ENCODE results near the gene TYW1. TPM values are rescaled to one million over a fixed set of nuclear protein-coding genes. Genes with fewer than 3 reads are reported as not detected.
A peak's percentile ranks its signal among the peaks of the same experiment; 100 is the strongest.
"Not testable (repeated sequence)": the region's sequence is repeated elsewhere in the genome, so short reads cannot be mapped to it uniquely, and the experiment has no call there.

The TYW1 gene
- polyA plus RNA-seq, 4 donors = 3.4 to 18.8 (median 8.1) TPM

DNA sequence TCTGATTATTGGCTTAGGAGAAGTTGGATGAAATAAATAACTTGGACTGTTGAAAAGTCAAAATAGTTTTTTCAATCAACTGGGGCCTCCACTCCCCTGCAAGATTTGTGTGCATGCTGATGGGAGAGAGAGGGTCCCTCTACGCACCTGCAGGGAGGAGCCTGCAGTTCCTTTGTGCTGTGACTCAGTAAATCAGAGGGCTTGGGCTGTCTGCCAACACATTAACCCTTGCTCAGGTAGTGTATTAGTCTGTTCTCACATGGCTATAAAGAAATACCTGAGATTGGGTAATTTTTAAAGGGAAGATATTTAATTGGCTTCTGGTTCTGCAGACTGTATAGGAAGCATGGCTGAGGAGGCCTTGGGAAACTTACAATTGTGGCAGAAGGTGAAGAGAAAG is 261.1 kb downstream of the TYW1 start:
- DNase-seq; H3K27me3 ChIP-seq (ENCODE audit: control insufficient read depth in 3 of 3, insufficient read depth in 3 of 3, low read length in 3 of 3); H3K36me3 ChIP-seq (ENCODE audit: control insufficient read depth in 3 of 3, insufficient read depth in 2 of 3, low read depth in 1 of 3, low read length in 3 of 3); FAIRE-seq; H3K4me3 ChIP-seq (ENCODE audit: low read depth in 1 of 3, low read length in 3 of 3); H3K27ac ChIP-seq (ENCODE audit: low read depth in 1 of 3, low read length in 2 of 3); H3K9me3 ChIP-seq (ENCODE audit: control insufficient read depth in 2 of 2, insufficient read depth in 1 of 2, low read depth in 1 of 2, low read length in 1 of 2); H3K4me1 ChIP-seq (ENCODE audit: control insufficient read depth in 3 of 3, insufficient read depth in 2 of 3, low read depth in 1 of 3, low read length in 2 of 3): not testable (repeated sequence)
- 17 to 41% (median 33%) methylated on average over 1 of the region's 1 CpG for WGBS, 3 donors

GRCh38 chr7:67259363-67259762 is 262.7 kb downstream of the TYW1 start:
- 88 to 92% (median 88%) methylated on average over 6 of the region's 6 CpGs for WGBS, 3 donors
- not testable (repeated sequence) for H3K27ac ChIP-seq (ENCODE audit: low read depth in 1 of 3, low read length in 2 of 3); H3K4me3 ChIP-seq (ENCODE audit: low read depth in 1 of 3, low read length in 3 of 3); H3K4me1 ChIP-seq (ENCODE audit: control insufficient read depth in 3 of 3, insufficient read depth in 2 of 3, low read depth in 1 of 3, low read length in 2 of 3); FAIRE-seq; H3K27me3 ChIP-seq (ENCODE audit: control insufficient read depth in 3 of 3, insufficient read depth in 3 of 3, low read length in 3 of 3); DNase-seq; H3K9me3 ChIP-seq (ENCODE audit: control insufficient read depth in 2 of 2, insufficient read depth in 1 of 2, low read depth in 1 of 2, low read length in 1 of 2); H3K36me3 ChIP-seq (ENCODE audit: control insufficient read depth in 3 of 3, insufficient read depth in 2 of 3, low read depth in 1 of 3, low read length in 3 of 3)

DNA sequence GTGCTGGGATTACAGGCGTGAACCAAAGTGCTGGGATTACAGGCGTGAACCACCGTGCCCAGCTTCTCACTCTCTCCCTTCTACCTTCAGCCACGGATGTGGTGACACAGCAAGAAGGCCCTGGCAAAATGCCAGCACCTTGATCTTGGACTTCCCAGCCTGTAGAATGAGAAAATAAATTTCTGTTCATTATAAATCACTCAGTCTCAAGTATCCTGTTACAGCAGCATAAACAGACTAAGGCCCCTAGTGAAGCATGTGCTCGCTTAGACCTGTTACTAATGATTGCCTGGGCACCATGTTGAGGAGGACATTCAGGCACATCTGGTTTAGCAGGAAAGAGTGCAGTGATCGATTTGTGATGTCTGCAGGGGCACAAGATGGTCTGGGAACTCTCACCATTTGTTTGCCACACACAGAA is 263.5 kb downstream of the TYW1 start:
- WGBS, 3 donors = 80 to 84% (median 84%) methylated on average over 6 of the region's 6 CpGs
- H3K4me3 ChIP-seq (ENCODE audit: low read depth in 1 of 3, low read length in 3 of 3); H3K27me3 ChIP-seq (ENCODE audit: control insufficient read depth in 3 of 3, insufficient read depth in 3 of 3, low read length in 3 of 3); H3K9me3 ChIP-seq (ENCODE audit: control insufficient read depth in 2 of 2, insufficient read depth in 1 of 2, low read depth in 1 of 2, low read length in 1 of 2); H3K27ac ChIP-seq (ENCODE audit: low read depth in 1 of 3, low read length in 2 of 3); FAIRE-seq; H3K4me1 ChIP-seq (ENCODE audit: control insufficient read depth in 3 of 3, insufficient read depth in 2 of 3, low read depth in 1 of 3, low read length in 2 of 3); H3K36me3 ChIP-seq (ENCODE audit: control insufficient read depth in 3 of 3, insufficient read depth in 2 of 3, low read depth in 1 of 3, low read length in 3 of 3): not testable (repeated sequence)
- peak in 1 of 2 donors; percentile 12 for DNase-seq

DNA sequence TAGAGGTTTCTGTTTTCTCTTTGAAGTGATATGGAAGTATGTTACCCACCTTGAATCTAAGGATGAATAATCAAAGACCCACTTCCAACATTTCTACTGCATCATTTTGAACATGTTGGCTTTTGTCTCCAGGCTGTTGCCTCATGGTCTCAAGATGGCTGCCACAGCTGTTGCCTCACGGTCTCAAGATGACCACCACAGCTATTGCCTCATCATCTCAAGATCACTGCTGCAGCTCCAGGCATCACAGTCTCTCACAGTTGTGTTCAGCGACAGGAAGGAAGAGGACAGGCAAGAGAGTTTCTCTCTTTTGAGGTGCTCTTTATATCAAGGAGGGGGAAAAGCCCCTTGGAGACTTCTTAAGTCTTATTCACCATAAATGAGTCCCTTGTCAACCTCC is 267.4 kb downstream of the TYW1 start:
- not testable (repeated sequence) for H3K4me1 ChIP-seq (ENCODE audit: control insufficient read depth in 3 of 3, insufficient read depth in 2 of 3, low read depth in 1 of 3, low read length in 2 of 3); H3K9me3 ChIP-seq (ENCODE audit: control insufficient read depth in 2 of 2, insufficient read depth in 1 of 2, low read depth in 1 of 2, low read length in 1 of 2); FAIRE-seq; H3K4me3 ChIP-seq (ENCODE audit: low read depth in 1 of 3, low read length in 3 of 3); DNase-seq; H3K27me3 ChIP-seq (ENCODE audit: control insufficient read depth in 3 of 3, insufficient read depth in 3 of 3, low read length in 3 of 3); H3K36me3 ChIP-seq (ENCODE audit: control insufficient read depth in 3 of 3, insufficient read depth in 2 of 3, low read depth in 1 of 3, low read length in 3 of 3); H3K27ac ChIP-seq (ENCODE audit: low read depth in 1 of 3, low read length in 2 of 3)
- WGBS, 3 donors = 93 to 100% (median 95%) methylated on average over 2 of the region's 2 CpGs

DNA sequence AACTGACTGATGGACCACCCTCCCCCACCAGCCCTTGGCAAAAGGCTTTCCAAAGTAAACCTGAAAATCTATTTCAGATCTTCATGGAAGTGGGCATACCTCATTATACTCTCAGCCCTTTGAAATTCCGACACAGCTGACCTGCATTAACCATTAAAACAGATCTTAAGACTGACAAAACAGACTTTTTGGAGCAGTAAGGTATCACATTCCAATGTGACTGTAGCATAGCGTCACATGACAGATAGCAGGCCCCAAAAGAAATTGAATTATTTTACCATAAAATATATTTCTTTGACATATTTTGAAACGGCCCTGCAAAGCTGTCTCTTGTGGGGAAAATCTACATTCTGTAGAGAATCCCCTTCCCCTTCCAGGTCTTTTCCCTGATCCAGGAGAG is 269.4 kb downstream of the TYW1 start:
- H3K9me3 ChIP-seq (ENCODE audit: control insufficient read depth in 2 of 2, insufficient read depth in 1 of 2, low read depth in 1 of 2, low read length in 1 of 2); FAIRE-seq; H3K4me1 ChIP-seq (ENCODE audit: control insufficient read depth in 3 of 3, insufficient read depth in 2 of 3, low read depth in 1 of 3, low read length in 2 of 3); DNase-seq; H3K27ac ChIP-seq (ENCODE audit: low read depth in 1 of 3, low read length in 2 of 3); H3K27me3 ChIP-seq (ENCODE audit: control insufficient read depth in 3 of 3, insufficient read depth in 3 of 3, low read length in 3 of 3); H3K4me3 ChIP-seq (ENCODE audit: low read depth in 1 of 3, low read length in 3 of 3); H3K36me3 ChIP-seq (ENCODE audit: control insufficient read depth in 3 of 3, insufficient read depth in 2 of 3, low read depth in 1 of 3, low read length in 3 of 3): not testable (repeated sequence)
- 89 to 92% (median 92%) methylated on average over 3 of the region's 3 CpGs for WGBS, 3 donors

GRCh38 chr7:67267914-67268313 is 271.3 kb downstream of the TYW1 start:
- Histone ChIP-seq H3K4me1 (ENCODE audit: control insufficient read depth in 3 of 3, insufficient read depth in 2 of 3, low read depth in 1 of 3, low read length in 2 of 3) (no peaks in the 10 kb centered on the region), H3K27me3 (ENCODE audit: control insufficient read depth in 3 of 3, insufficient read depth in 3 of 3, low read length in 3 of 3) (no peaks in the 10 kb centered on the region), H3K27ac (ENCODE audit: low read depth in 1 of 3, low read length in 2 of 3) (no peak overlapping the region), H3K4me3 (ENCODE audit: low read depth in 1 of 3, low read length in 3 of 3) (no peak overlapping the region), H3K36me3 (ENCODE audit: control insufficient read depth in 3 of 3, insufficient read depth in 2 of 3, low read depth in 1 of 3, low read length in 3 of 3) (peaks cover 0 to 2% (median 0%) of the 10 kb centered on the region in 3 donors), H3K9me3 (ENCODE audit: control insufficient read depth in 2 of 2, insufficient read depth in 1 of 2, low read depth in 1 of 2, low read length in 1 of 2) (no peaks in the 10 kb centered on the region)
- WGBS, 3 donors = 69 to 79% (median 74%) methylated on average over 7 of the region's 7 CpGs
- DNase-seq = no peak
- FAIRE-seq = no peak

DNA sequence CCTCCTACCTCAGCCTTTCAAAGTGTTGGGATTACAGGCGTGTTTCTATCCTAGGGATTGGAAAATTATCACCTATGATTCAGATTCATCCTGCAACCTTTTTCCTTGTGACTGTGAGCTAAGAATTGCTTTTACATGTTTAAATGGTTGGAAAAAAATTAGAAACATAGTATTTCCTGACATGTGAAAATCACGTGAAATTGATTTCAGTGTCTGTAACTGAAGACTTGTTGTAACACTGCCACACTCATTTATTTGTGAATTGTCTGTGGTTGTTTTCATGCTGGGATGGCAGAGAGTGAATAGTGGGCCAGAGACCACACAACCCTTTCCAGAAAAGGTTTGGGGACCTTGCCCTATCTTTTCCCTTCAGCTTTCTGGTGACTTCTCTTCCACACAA is 273.3 kb downstream of the TYW1 start:
- WGBS, 3 donors = 96 to 98% (median 97%) methylated on average over 2 of the region's 2 CpGs
- H3K27me3 ChIP-seq (ENCODE audit: control insufficient read depth in 3 of 3, insufficient read depth in 3 of 3, low read length in 3 of 3); FAIRE-seq; DNase-seq; H3K4me3 ChIP-seq (ENCODE audit: low read depth in 1 of 3, low read length in 3 of 3); H3K9me3 ChIP-seq (ENCODE audit: control insufficient read depth in 2 of 2, insufficient read depth in 1 of 2, low read depth in 1 of 2, low read length in 1 of 2); H3K4me1 ChIP-seq (ENCODE audit: control insufficient read depth in 3 of 3, insufficient read depth in 2 of 3, low read depth in 1 of 3, low read length in 2 of 3); H3K36me3 ChIP-seq (ENCODE audit: control insufficient read depth in 3 of 3, insufficient read depth in 2 of 3, low read depth in 1 of 3, low read length in 3 of 3); H3K27ac ChIP-seq (ENCODE audit: low read depth in 1 of 3, low read length in 2 of 3): not testable (repeated sequence)

Other genes with a start within 250 kb of the TYW1 start
- gene TMEM248, start 75.6 kb upstream of the TYW1 start, polyA plus RNA-seq = 10 to 100 TPM; 16.3 to 61.9 (median 37.3) TPM
- 100 to 1,000 TPM in 3 of 4 donors, 10 to 100 TPM in 1; 87.9 to 309 (median 203) TPM for gene SBDS, start 1.2 kb upstream of the TYW1 start, polyA plus RNA-seq